Activated CD4-positive, alpha-beta memory T cell treated with anti-CD3 and anti-CD28 coated beads for 36 hours (primary cell): ENCODE measurements around the gene MORN5. TPM values are rescaled to one million over a fixed set of nuclear protein-coding genes. Genes with fewer than 3 reads are reported as not detected.
A peak's percentile ranks its signal among the peaks of the same experiment; 100 is the strongest.

Source experiments
- CTCF ChIA-PET: fragments of 350-600 bp; sonication (Branson Sonifier 250); formaldehyde crosslinking; loops from one replicate; lab custom pipeline; 2021; ENCODE audit warnings: antibody characterized with exemption, inconsistent platforms; lab: Charles Lee
- POLR2A ChIA-PET: fragments of 350-600 bp; sonication (Branson Sonifier 250); formaldehyde crosslinking; loops from one replicate; lab custom pipeline; 2021; ENCODE audit warnings: antibody characterized with exemption; lab: Charles Lee
- DNase-seq: peaks from one replicate; pipeline ENCODE4 v3.0.0-alpha.2; 2020
- H3K27ac Mint-ChIP-seq: one replicate; pipeline ENCODE4 v1.8.0; 2021; ENCODE audit warnings: mixed read lengths
- H3K27me3 Mint-ChIP-seq: one replicate; pipeline ENCODE4 v1.8.0; 2021; ENCODE audit warnings: mixed read lengths
- H3K36me3 Mint-ChIP-seq: one replicate; pipeline ENCODE4 v1.8.0; 2021; ENCODE audit warnings: mixed read lengths
- H3K4me1 Mint-ChIP-seq: one replicate; pipeline ENCODE4 v1.8.0; 2021; ENCODE audit warnings: low read depth, mixed read lengths
- H3K4me3 Mint-ChIP-seq: one replicate; pipeline ENCODE4 v1.8.0; 2021; ENCODE audit warnings: mild to moderate bottlenecking, mixed read lengths
- H3K9me3 Mint-ChIP-seq: one replicate; pipeline ENCODE4 v1.8.0; 2021; ENCODE audit warnings: mixed read lengths
- intact Hi-C: fragments of 100-400 bp; cut with micrococcal nuclease; formaldehyde crosslinking; loops from one replicate; pipeline ENCODE4 v1.15.1; 2023
- total RNA-seq, 2 experiments: library from RNA; stranded (reverse); gene quantifications; one replicate each; pipeline ENCODE4 v1.2.3, GENCODE V29; 2021

Gene MORN5
- total RNA-seq, 2 experiments from 2014 or later, result not detected

DNA sequence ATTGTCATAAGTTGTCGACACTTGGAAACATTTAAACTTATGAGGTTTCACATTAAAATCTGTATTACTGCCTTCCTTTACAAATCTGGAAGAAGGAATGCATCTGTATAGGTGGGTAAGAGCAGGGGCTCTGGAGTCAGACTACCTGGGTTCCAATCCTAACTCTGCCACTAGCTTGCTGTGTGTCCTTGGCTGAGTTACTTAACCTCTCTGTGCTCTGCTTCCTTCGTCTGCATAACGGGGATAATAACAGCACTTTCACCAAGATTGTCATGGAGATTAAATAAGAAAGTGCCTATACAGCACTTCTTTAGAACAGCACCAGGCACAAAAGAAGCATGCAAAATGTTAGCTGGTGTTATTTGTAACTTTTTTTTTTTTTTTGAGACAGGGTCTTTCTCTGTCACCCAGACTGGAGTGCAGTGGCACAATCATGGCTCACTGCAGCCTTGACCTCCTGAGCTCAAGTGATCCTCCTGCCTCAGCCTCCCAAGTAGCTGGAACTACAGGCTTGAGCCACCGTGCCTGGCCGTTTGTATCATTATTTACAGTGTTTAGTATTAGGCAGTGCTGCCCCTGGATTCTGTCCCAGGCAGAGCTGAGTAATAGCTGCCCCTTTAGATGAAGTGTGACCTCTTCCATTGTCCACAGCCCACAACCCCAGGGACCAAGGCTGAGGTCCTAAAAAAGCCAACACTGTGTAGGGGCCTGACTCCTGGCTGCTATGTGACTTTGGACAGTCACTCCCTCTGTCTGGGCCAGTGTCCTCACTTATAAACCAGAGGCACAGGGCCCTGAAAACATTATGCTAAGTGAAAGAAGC lies 41.2 kb upstream of the MORN5 start:
- Mint-ChIP-seq H3K36me3 (no peaks in the 10 kb centered on the region), H3K9me3 (peaks cover 5% of the 10 kb centered on the region), H3K27me3 (peaks cover 2% of the 10 kb centered on the region), H3K4me1 (peaks cover 5% of the 10 kb centered on the region), H3K4me3 (no peak overlapping the region), H3K27ac (no peak overlapping the region)
- DNase-seq, result no peak
- CTCF ChIA-PET, result interaction anchor here (0.7 to 12.4 kb wide), 2 partner anchors 21 to 557 kb away, joined by 3 to 365 read pairs; no protein-coding TSS in a partner anchor
- POLR2A ChIA-PET, result no interaction called here
- intact Hi-C loops, result no loop called here

- ChIA-PET POLR2A (no interaction called here), CTCF (interaction anchor here (0.7 to 12.4 kb wide), 2 partner anchors 22 to 558 kb away, joined by 3 to 365 read pairs; no protein-coding TSS in a partner anchor)
- Mint-ChIP-seq H3K36me3 (no peaks in the 10 kb centered on the region), H3K4me1 (peaks cover 5% of the 10 kb centered on the region), H3K27ac (no peak overlapping the region), H3K9me3 (peaks cover 5% of the 10 kb centered on the region), H3K4me3 (no peak overlapping the region), H3K27me3 (peaks cover 4% of the 10 kb centered on the region)
- intact Hi-C loops, result no loop called here
- DNase-seq, result no peak
Measured at GRCh38 chr9:122119166-122119521, 40.6 kb upstream of the MORN5 start.

- intact Hi-C loops, result no loop called here
Measured at GRCh38 chr9:122119721-122120120, 40.0 kb upstream of the MORN5 start.

DNA sequence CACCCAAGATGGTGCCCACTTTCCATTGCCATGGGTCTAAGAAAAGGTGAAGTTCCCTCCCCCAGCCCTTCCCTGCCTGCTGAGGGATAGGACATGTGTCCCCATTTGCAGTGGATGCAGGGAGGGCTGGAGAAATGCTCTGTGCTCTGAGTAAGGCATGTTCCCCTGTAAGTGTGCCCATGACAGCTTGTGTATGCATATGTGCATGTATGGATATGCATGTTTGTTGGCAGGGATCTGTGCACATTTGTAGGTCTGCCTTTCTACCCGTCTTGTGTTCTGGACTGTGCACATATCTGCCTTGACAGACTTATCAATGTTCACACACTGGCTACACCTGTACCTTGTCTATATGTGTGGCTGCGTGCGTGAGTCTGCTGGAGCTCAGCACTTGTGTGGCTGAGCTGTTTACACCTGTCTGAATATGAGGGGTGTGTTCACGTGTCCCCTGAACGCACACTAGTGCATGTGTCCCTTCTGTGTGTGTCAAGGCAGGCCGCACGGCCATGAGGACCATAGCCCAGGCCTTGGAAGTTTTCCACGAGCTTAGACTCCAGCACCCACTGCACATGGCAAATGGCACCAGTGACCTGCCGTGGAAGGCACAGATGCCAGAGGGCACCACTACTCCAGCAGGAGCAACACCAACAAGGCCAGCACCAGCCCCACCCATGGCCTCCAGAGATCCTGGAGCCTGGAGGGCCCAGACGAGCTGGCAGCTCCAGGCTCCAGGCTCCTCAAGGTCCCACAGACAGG lies 39.2 kb upstream of the MORN5 start:
- H3K4me1 Mint-ChIP-seq, result peaks cover 10% of the 10 kb centered on the region
- H3K4me3 Mint-ChIP-seq, result no peak overlapping the region
- DNase-seq, result no peak
- H3K27me3 Mint-ChIP-seq, result peaks cover 16% of the 10 kb centered on the region
- ChIA-PET CTCF (interaction anchor here (0.7 to 12.4 kb wide), 4 partner anchors 18 to 228 kb away, joined by 3 to 365 read pairs (median 158); no protein-coding TSS in a partner anchor), POLR2A (no interaction called here)
- intact Hi-C loops, result no loop called here
- no peaks in the 10 kb centered on the region for H3K36me3 Mint-ChIP-seq
- no peak overlapping the region for H3K27ac Mint-ChIP-seq
- H3K9me3 Mint-ChIP-seq, result peaks cover 5% of the 10 kb centered on the region

More at GRCh38 chr9:122119721-122120120, 40.0 kb upstream of the MORN5 start:
- H3K9me3 Mint-ChIP-seq, result peaks cover 5% of the 10 kb centered on the region
- no peak for DNase-seq
- no peak overlapping the region for H3K4me3 Mint-ChIP-seq
- peaks cover 5% of the 10 kb centered on the region for H3K4me1 Mint-ChIP-seq
- ChIA-PET POLR2A (no interaction called here), CTCF (interaction anchor here (1.4 to 12.4 kb wide), 3 partner anchors 22 to 229 kb away, joined by 3 to 365 read pairs (median 314); no protein-coding TSS in a partner anchor)
- no peak overlapping the region for H3K27ac Mint-ChIP-seq
- no peaks in the 10 kb centered on the region for H3K36me3 Mint-ChIP-seq
- peaks cover 9% of the 10 kb centered on the region for H3K27me3 Mint-ChIP-seq

GRCh38 chr9:122121391-122121790 lies 38.3 kb upstream of the MORN5 start:
- H3K27ac Mint-ChIP-seq, result no peak overlapping the region
- CTCF ChIA-PET, result interaction anchor here (1.4 to 12.4 kb wide), 7 partner anchors 11 to 264 kb away, joined by 3 to 365 read pairs (median 18); no protein-coding TSS in a partner anchor
- H3K36me3 Mint-ChIP-seq, result no peaks in the 10 kb centered on the region
- H3K4me1 Mint-ChIP-seq, result peaks cover 14% of the 10 kb centered on the region
- POLR2A ChIA-PET, result no interaction called here
- peaks cover 5% of the 10 kb centered on the region for H3K9me3 Mint-ChIP-seq
- H3K27me3 Mint-ChIP-seq, result peaks cover 25% of the 10 kb centered on the region
- H3K4me3 Mint-ChIP-seq, result no peak overlapping the region
- intact Hi-C loops, result no loop called here
- no peak for DNase-seq

GRCh38 chr9:122121931-122122330 lies 37.8 kb upstream of the MORN5 start:
- H3K9me3 Mint-ChIP-seq, result peaks cover 5% of the 10 kb centered on the region
- POLR2A ChIA-PET, result interaction anchor here (1.5 kb wide), 1 partner anchor 23 kb away, joined by 3 read pairs; no protein-coding TSS in a partner anchor
- no peak for DNase-seq
- H3K36me3 Mint-ChIP-seq, result no peaks in the 10 kb centered on the region
- H3K4me1 Mint-ChIP-seq, result peaks cover 18% of the 10 kb centered on the region
- H3K4me3 Mint-ChIP-seq, result no peak overlapping the region
- H3K27ac Mint-ChIP-seq, result no peak overlapping the region
- intact Hi-C loops, result loop anchor here (2.0 kb wide), 1 partner anchor 435 kb away; no protein-coding TSS in a partner anchor
- CTCF ChIA-PET, result interaction anchor here (1.1 to 12.4 kb wide), 13 partner anchors 12 to 689 kb away, joined by 3 to 365 read pairs (median 17); partner anchors contain the start of genes MRRF and RBM18
- H3K27me3 Mint-ChIP-seq, result peaks cover 29% of the 10 kb centered on the region

GRCh38 chr9:122122468-122122867 lies 37.2 kb upstream of the MORN5 start:
- POLR2A ChIA-PET, result interaction anchor here (1.5 kb wide), 1 partner anchor 23 kb away, joined by 3 read pairs; no protein-coding TSS in a partner anchor
- Mint-ChIP-seq H3K4me3 (no peak overlapping the region), H3K27ac (no peak overlapping the region), H3K4me1 (peaks cover 18% of the 10 kb centered on the region), H3K36me3 (no peaks in the 10 kb centered on the region), H3K9me3 (no peaks in the 10 kb centered on the region), H3K27me3 (peaks cover 33% of the 10 kb centered on the region)
- intact Hi-C loops, result loop anchor here (2.0 kb wide), 1 partner anchor 436 kb away; no protein-coding TSS in a partner anchor
- DNase-seq, result no peak
- CTCF ChIA-PET, result interaction anchor here (1.0 to 12.4 kb wide), 20 partner anchors 12 to 688 kb away, joined by 3 to 365 read pairs (median 6); partner anchors contain the start of genes MORN5, MRRF, NDUFA8 and RBM18

DNA sequence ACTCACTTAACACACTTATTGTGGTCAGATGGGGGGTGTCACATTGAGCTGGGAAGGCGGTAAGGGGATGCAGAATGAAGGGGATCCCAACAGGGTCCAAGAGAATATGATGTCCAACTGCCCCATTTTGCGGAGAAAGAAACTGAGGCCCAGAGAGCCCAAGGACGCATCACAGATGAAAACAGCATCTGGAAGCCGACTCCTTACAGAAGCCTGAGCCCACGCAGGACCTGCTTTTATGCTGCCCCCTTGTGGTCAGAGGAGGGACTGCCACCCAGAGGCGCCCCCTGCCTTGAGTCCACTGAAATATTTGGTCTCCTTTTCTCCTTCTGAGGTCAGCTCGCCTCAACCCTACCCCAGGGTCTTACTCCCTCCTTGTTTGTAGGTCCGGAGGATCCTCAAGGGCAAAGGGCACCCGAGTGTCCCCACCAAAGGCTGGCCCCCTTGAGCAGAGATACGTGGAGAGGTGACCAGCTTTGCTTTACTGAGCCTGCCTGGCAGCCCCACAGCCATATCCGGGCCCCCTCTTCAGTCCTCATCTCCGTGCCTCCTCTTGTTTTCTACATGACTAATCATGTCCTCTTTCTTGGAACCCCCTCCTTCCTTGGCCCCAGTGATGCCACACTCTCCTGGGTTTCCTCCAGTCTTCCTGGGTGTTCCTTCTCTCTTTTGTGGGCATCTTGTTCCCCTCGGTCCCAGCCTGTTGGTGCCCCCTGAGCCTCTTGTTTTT lies 36.6 kb upstream of the MORN5 start:
- POLR2A ChIA-PET, result interaction anchor here (1.5 kb wide), 1 partner anchor 24 kb away, joined by 3 read pairs; no protein-coding TSS in a partner anchor
- intact Hi-C loops, result loop anchor here (1.0 to 2.0 kb wide), 2 partner anchors 24 to 436 kb away; no protein-coding TSS in a partner anchor

GRCh38 chr9:122124048-122124447 lies 35.7 kb upstream of the MORN5 start:
- Mint-ChIP-seq H3K27me3 (peaks cover 35% of the 10 kb centered on the region), H3K36me3 (no peaks in the 10 kb centered on the region)

More for the DNA sequence above, 36.6 kb upstream of the MORN5 start:
- Mint-ChIP-seq H3K9me3 (no peaks in the 10 kb centered on the region), H3K4me3 (no peak overlapping the region), H3K36me3 (no peaks in the 10 kb centered on the region), H3K27ac (no peak overlapping the region), H3K27me3 (peaks cover 35% of the 10 kb centered on the region), H3K4me1 (peaks cover 18% of the 10 kb centered on the region)
- CTCF ChIA-PET, result interaction anchor here (0.6 to 12.4 kb wide), 33 partner anchors 11 to 705 kb away, joined by 3 to 365 read pairs (median 5); partner anchors contain the start of genes MORN5, MRRF, NDUFA8 and PDCL
- peak; percentile 83 for DNase-seq

GRCh38 chr9:122124528-122124927 lies 35.2 kb upstream of the MORN5 start:
- Mint-ChIP-seq H3K9me3 (no peaks in the 10 kb centered on the region), H3K4me3 (no peak overlapping the region), H3K4me1 (peaks cover 18% of the 10 kb centered on the region), H3K27ac (no peak overlapping the region), H3K36me3 (no peaks in the 10 kb centered on the region), H3K27me3 (peaks cover 35% of the 10 kb centered on the region)
- ChIA-PET CTCF (interaction anchor here (0.6 to 12.4 kb wide), 47 partner anchors 9 to 693 kb away, joined by 3 to 365 read pairs (median 5); partner anchors contain the start of genes MRRF, RBM18 and TTLL11), POLR2A (no interaction called here)
- intact Hi-C loops, result no loop called here
- no peak for DNase-seq

More at GRCh38 chr9:122124048-122124447, 35.7 kb upstream of the MORN5 start:
- H3K27ac Mint-ChIP-seq, result no peak overlapping the region
- ChIA-PET POLR2A (no interaction called here), CTCF (interaction anchor here (0.6 to 12.4 kb wide), 28 partner anchors 8 to 1954 kb away, joined by 3 to 365 read pairs (median 6); partner anchors contain the start of genes MRRF, PDCL, RBM18 and TTLL11)
- no peak for DNase-seq
- H3K9me3 Mint-ChIP-seq, result no peaks in the 10 kb centered on the region
- peaks cover 18% of the 10 kb centered on the region for H3K4me1 Mint-ChIP-seq
- no peak overlapping the region for H3K4me3 Mint-ChIP-seq
- intact Hi-C loops, result no loop called here
